Measurements from ENCODE around the gene ABCC4. TPM values are rescaled to one million over a fixed set of nuclear protein-coding genes. Genes with fewer than 3 reads are reported as not detected.

Gene ABCC4
- total and polyA plus RNA-seq, 9 of the 15 experiments (the other 6 are each of a cell fraction or from before 2014, with no cell fraction given) = 9.4 to 46.1 (median 25.4) TPM

- ChIA-PET POLR2A (no interaction called here), CTCF (ENCODE audit: low intra/inter-chr PET ratio) (no interaction called here)
- no peaks in the 10 kb centered on the region for H3K9me1 ChIP-seq (ENCODE audit: control insufficient read depth, insufficient read depth, low read length)
- H3K36me3 ChIP-seq (ENCODE audit: control insufficient read depth, insufficient read depth, low read length) = peaks cover 16% of the 10 kb centered on the region; the same call in 2 of the 3 replicates
- no peak for DNase-seq (ENCODE audit: extremely low read depth in 1 of 4, low spot score in 3 of 4)
- ATAC-seq = no peak
- FAIRE-seq = no peak
- no peak overlapping the region for H3K4me2 ChIP-seq (ENCODE audit: insufficient read depth, low read length)
- 92% methylated on average over 5 of the region's 9 CpGs for WGBS (ENCODE audit: insufficient coverage, low coverage, missing lambda C conversion rate)
- no peak overlapping the region for H3K4me3 ChIP-seq
- H2AFZ ChIP-seq (ENCODE audit: low read depth, low read length) = no peak overlapping the region
- H3K9me3 ChIP-seq (replicated peaks; ENCODE audit: control insufficient read depth, insufficient read depth, low read depth, low read length) = no peaks in the 10 kb centered on the region
- in situ Hi-C loops (cut with MboI) (no loop called here), intact Hi-C loops (cut with micrococcal nuclease) (no loop called here)
- H3K4me1 ChIP-seq (replicated peaks in 1 of 2; ENCODE audit: control insufficient read depth in 2 of 2, insufficient read depth in 2 of 2, low read length in 2 of 2) = no peaks in the 10 kb centered on the region
- TF ChIP-seq FOXP4 (CRISPR knock-in tag; IDR thresholded peaks at IDR 0.05; ENCODE audit: borderline replicate concordance) (no peak), SP2 (IDR thresholded peaks at IDR 0.05; ENCODE audit: extremely low read depth, low read depth, low read length, poor library complexity, severe bottlenecking) (no peak), SP1 (CRISPR knock-in tag; IDR thresholded peaks at IDR 0.05) (no peak), ZFX (CRISPR knock-in tag; IDR thresholded peaks at IDR 0.05) (no peak), LARP7 (IDR thresholded peaks at IDR 0.05) (no peak), EHMT2 (IDR thresholded peaks at IDR 0.05) (no peak), ZNF436 (CRISPR knock-in tag; IDR thresholded peaks at IDR 0.05) (no peak), NFXL1 (CRISPR knock-in tag; IDR thresholded peaks at IDR 0.05) (no peak), RUNX1 (IDR thresholded peaks at IDR 0.05; ENCODE audit: low read depth) (no peak), ZBTB17 (CRISPR knock-in tag; IDR thresholded peaks at IDR 0.05) (no peak), ZNF121 (CRISPR knock-in tag; conservative IDR thresholded peaks at IDR 0.05) (no peak), ATF4 (CRISPR knock-in tag; IDR thresholded peaks at IDR 0.05) (no peak), WHSC1 (IDR thresholded peaks at IDR 0.05; ENCODE audit: low read length) (no peak)
- TF ChIP-seq, protein P1, sequence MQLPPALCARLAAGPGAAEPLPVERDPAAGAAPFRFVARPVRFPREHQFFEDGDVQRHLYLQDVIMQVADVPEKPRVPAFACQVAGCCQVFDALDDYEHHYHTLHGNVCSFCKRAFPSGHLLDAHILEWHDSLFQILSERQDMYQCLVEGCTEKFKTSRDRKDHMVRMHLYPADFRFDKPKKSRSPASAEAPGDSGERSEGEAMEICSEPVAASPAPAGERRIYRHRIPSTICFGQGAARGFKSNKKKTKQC (CRISPR knock-in tag; IDR thresholded peaks at IDR 0.05) = no peak
- no peaks in the 10 kb centered on the region for H3K79me2 ChIP-seq (ENCODE audit: control insufficient read depth, insufficient read depth, low read length)
- no peak overlapping the region for H3K27ac ChIP-seq (ENCODE audit: extremely low read depth, low read depth, low read length)
- no TSS peak for BruUV-seq (replicated peaks)
- H3K27me3 ChIP-seq (ENCODE audit: control insufficient read depth in 2 of 2, insufficient read depth in 2 of 2, low read length in 2 of 2) = no peaks in the 10 kb centered on the region
- H3K9ac ChIP-seq (ENCODE audit: insufficient read depth in 1 of 2, low read depth in 2 of 2, low read length in 2 of 2) = no peak overlapping the region
- no peaks in the 10 kb centered on the region for H4K20me1 ChIP-seq (replicated peaks; ENCODE audit: control insufficient read depth, insufficient read depth, low read length)
Measured at GRCh38 chr13:95136638-95137037, 164.6 kb downstream of the ABCC4 start.

All from K562 (cell line).